GM23338 (cell line): ENCODE data around the gene CAMK2N2. TPM values are rescaled to one million over a fixed set of nuclear protein-coding genes. Genes with fewer than 3 reads are reported as not detected.

Experiments used
- EZH2 ChIP-seq: fragments of 200-600 bp; sonication (generic); IDR thresholded peaks from one replicate; pipeline ENCODE4 v1.8.0; 2017; ENCODE audit warnings: antibody characterized with exemption, mild to moderate bottlenecking, low read depth; ENCODE audit not compliant: unreplicated experiment
- JUNB ChIP-seq: IDR thresholded peaks from one replicate; pipeline ENCODE4 v1.6.1; 2016; ENCODE audit warnings: antibody characterized with exemption; ENCODE audit not compliant: unreplicated experiment
- NANOG ChIP-seq: IDR thresholded peaks from 2 replicates; pipeline ENCODE4 v1.6.1; 2016; ENCODE audit warnings: antibody characterized with exemption, borderline replicate concordance
- REST ChIP-seq: IDR thresholded peaks from one replicate; pipeline ENCODE4 v1.6.1; 2018; ENCODE audit warnings: antibody characterized with exemption; ENCODE audit not compliant: unreplicated experiment
- ZNF331 ChIP-seq: fragments of 250-450 bp; sonication (Bioruptor Pico); IDR thresholded peaks from 2 replicates; pipeline ENCODE4 v1.5.0; 2020; ENCODE audit warnings: low read depth, mild to moderate bottlenecking, moderate library complexity
- polyA plus RNA-seq: library from polyadenylated mRNA; unstranded; fragments of >200 nt; fragmentation: Nextera tagmentation; extraction: Ambion mirVana; gene quantifications from 2 replicates; pipeline ENCODE4 v1.2.1, GENCODE V29; 2016
- total RNA-seq: library from RNA; depleted of rRNA; stranded (reverse); fragments of >200 nt; shearing (Covaris generic); gene quantifications from 2 replicates; pipeline ENCODE4 v1.2.3, GENCODE V29; 2014
- TF ChIP-seq, protein P1 (sequence below): fragments of 250-450 bp; sonication (Bioruptor Pico); IDR thresholded peaks from 2 replicates; pipeline ENCODE4 v1.5.0; 2020; ENCODE audit warnings: mild to moderate bottlenecking, moderate library complexity
- TF ChIP-seq, protein P2 (sequence below): IDR thresholded peaks from 2 replicates; pipeline ENCODE4 v1.6.1; 2016; ENCODE audit warnings: antibody characterized with exemption

Gene CAMK2N2
- total and polyA plus RNA-seq, 2 experiments from 2014 or later = 0.32 to 1.3 TPM

DNA sequence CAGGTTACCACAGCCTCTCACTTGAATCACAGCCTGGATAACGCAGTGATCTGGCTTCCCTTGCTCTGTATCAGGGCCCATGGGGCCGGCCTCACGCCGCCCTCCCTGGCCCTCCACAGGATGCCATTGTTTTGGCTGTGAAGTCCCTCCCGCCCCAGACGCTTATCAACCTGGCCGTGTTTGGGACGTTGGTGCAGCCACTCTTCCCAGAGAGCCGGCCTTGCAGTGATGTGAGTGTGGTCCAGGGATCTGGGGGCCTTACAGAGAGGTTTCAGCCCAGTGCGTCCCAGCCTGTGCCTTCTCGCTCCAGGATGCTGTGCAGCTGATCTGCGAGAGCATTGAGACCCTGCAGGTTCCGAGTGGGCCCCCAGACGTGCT, 25.3 kb downstream of the CAMK2N2 start (continued):
- TF ChIP-seq, protein P1, sequence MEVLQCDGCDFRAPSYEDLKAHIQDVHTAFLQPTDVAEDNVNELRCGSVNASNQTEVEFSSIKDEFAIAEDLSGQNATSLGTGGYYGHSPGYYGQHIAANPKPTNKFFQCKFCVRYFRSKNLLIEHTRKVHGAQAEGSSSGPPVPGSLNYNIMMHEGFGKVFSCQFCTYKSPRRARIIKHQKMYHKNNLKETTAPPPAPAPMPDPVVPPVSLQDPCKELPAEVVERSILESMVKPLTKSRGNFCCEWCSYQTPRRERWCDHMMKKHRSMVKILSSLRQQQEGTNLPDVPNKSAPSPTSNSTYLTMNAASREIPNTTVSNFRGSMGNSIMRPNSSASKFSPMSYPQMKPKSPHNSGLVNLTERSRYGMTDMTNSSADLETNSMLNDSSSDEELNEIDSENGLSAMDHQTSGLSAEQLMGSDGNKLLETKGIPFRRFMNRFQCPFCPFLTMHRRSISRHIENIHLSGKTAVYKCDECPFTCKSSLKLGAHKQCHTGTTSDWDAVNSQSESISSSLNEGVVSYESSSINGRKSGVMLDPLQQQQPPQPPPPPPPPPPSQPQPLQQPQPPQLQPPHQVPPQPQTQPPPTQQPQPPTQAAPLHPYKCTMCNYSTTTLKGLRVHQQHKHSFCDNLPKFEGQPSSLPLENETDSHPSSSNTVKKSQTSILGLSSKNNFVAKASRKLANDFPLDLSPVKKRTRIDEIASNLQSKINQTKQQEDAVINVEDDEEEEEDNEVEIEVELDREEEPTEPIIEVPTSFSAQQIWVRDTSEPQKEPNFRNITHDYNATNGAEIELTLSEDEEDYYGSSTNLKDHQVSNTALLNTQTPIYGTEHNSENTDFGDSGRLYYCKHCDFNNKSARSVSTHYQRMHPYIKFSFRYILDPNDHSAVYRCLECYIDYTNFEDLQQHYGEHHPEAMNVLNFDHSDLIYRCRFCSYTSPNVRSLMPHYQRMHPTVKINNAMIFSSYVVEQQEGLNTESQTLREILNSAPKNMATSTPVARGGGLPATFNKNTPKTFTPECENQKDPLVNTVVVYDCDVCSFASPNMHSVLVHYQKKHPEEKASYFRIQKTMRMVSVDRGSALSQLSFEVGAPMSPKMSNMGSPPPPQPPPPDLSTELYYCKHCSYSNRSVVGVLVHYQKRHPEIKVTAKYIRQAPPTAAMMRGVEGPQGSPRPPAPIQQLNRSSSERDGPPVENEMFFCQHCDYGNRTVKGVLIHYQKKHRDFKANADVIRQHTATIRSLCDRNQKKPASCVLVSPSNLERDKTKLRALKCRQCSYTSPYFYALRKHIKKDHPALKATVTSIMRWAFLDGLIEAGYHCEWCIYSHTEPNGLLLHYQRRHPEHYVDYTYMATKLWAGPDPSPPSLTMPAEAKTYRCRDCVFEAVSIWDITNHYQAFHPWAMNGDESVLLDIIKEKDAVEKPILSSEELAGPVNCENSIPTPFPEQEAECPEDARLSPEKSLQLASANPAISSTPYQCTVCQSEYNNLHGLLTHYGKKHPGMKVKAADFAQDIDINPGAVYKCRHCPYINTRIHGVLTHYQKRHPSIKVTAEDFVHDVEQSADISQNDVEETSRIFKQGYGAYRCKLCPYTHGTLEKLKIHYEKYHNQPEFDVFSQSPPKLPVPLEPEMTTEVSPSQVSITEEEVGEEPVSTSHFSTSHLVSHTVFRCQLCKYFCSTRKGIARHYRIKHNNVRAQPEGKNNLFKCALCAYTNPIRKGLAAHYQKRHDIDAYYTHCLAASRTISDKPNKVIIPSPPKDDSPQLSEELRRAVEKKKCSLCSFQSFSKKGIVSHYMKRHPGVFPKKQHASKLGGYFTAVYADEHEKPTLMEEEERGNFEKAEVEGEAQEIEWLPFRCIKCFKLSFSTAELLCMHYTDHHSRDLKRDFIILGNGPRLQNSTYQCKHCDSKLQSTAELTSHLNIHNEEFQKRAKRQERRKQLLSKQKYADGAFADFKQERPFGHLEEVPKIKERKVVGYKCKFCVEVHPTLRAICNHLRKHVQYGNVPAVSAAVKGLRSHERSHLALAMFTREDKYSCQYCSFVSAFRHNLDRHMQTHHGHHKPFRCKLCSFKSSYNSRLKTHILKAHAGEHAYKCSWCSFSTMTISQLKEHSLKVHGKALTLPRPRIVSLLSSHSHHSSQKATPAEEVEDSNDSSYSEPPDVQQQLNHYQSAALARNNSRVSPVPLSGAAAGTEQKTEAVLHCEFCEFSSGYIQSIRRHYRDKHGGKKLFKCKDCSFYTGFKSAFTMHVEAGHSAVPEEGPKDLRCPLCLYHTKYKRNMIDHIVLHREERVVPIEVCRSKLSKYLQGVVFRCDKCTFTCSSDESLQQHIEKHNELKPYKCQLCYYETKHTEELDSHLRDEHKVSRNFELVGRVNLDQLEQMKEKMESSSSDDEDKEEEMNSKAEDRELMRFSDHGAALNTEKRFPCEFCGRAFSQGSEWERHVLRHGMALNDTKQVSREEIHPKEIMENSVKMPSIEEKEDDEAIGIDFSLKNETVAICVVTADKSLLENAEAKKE (CRISPR knock-in tag) = no peak
- TF ChIP-seq REST (no peak), JUNB (no peak), NANOG (no peak), EZH2 (no peak), ZNF331 (no peak)
- TF ChIP-seq, protein P2, sequence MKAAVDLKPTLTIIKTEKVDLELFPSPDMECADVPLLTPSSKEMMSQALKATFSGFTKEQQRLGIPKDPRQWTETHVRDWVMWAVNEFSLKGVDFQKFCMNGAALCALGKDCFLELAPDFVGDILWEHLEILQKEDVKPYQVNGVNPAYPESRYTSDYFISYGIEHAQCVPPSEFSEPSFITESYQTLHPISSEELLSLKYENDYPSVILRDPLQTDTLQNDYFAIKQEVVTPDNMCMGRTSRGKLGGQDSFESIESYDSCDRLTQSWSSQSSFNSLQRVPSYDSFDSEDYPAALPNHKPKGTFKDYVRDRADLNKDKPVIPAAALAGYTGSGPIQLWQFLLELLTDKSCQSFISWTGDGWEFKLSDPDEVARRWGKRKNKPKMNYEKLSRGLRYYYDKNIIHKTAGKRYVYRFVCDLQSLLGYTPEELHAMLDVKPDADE = no peak
